D721Med (cell line): ENCODE measurements around the gene MAPK12.

Experiments
- DNase-seq: peaks from one replicate; pipeline ENCODE4 v3.0.0; 2011; ENCODE audit warnings: low spot score; ENCODE audit not compliant: insufficient read length
- FAIRE-seq: peaks from 2 replicates; lab custom pipeline; 2011; peaks lifted over from hg19 to GRCh38; lab: Jason Lieb, UNC
- CTCF ChIP-seq: IDR thresholded peaks from 2 replicates; pipeline ENCODE4 v1.5.1; 2012; ENCODE audit warnings: mild to moderate bottlenecking, control low read depth; ENCODE audit not compliant: insufficient read depth; ENCODE audit errors: missing control alignments

MAPK12 gene

GRCh38 chr22:50255099-50255498, 6.4 kb downstream of the MAPK12 start:
- TF ChIP-seq CTCF = no peak
- FAIRE-seq (no peak), DNase-seq (no peak)

DNA sequence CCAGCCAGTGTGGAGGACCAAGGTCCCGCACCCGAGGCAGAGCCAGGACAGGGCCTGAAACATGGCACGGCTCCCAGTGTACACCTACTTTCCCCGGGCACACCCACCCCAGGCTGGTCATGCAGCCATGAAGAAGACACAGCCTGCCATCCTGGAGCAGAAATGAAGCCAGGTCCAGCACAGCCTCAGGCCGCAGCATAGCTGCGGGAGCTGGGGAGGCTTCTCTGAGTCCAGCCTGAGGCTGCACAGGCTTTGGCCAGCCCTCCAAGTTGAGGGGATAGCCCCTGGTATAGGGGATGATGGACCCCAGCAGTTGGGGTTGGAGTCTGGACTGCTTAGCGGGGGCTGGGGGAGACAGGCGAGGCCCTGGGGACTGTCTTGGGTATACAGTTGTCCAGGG, 7.5 kb downstream of the MAPK12 start:
- no peak for TF ChIP-seq CTCF
- FAIRE-seq = no peak
- DNase-seq = no peak

DNA sequence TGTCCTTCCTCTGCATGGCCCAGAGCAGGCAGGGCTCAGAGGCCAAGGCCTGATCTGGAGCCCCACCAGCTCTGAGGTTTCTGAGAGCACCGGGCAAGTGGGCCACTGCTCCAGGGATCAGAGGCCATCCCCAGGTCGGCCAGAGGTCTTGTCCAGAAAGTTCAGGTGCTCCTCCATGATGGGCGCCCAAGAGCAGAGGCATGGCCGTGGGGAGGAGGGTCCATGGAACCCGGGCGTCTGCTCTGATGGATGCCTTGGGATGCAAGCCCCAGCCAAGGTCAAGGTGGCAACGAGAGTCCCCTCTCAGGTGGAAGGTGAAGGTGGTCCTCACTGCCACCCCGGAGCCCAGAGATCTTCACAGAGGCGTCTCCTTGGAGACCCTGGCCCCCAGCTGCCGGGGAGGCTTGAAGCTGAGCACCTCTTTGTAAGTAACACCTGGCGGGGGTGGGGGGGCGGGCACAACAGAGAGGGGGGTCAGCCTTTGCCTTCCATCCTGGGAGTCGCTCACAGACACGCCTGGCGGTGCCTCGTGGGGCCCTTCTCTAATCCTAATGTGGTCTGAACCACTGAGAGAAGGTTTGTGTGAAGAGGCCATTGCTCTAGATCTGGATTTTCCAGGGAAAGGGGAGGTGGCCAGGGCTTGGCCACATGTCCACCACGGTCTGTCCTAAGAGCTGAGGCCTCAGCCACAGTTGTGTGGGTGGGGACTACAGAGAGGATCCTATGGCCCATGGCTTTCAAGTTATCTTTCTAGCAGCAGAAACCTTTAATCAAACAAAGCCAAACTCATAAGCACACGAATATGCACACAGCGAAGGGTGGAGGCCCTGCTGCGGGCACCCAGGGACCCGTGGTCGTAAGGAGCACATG, 8.2 kb downstream of the MAPK12 start:
- TF ChIP-seq CTCF = no peak
- FAIRE-seq = no peak
- no peak for DNase-seq

GRCh38 chr22:50252082-50253045, 9.1 kb downstream of the MAPK12 start:
- FAIRE-seq (no peak), DNase-seq (no peak)
- TF ChIP-seq CTCF = peak; percentile 62

- no peak for DNase-seq
- TF ChIP-seq CTCF = no peak
- FAIRE-seq = no peak
Observed at GRCh38 chr22:50251477-50252081, 9.9 kb downstream of the MAPK12 start.

GRCh38 chr22:50250555-50251476, 10.7 kb downstream of the MAPK12 start, which contains the start of gene HDAC10:
Gene HDAC10, minus strand, starts transcription at chr22:50251265. Its CDS starts 233 bp downstream, at chr22:50251032.
- no peak for FAIRE-seq
- no peak for DNase-seq
- no peak for TF ChIP-seq CTCF
